Activated B cell treated with CpG ODN at 0.5 μM for 24 hours (primary cell): ENCODE results near the gene KRTAP5-11. TPM values are rescaled to one million over a fixed set of nuclear protein-coding genes. Genes with fewer than 3 reads are reported as not detected.
"Not testable (repeated sequence)": the region's sequence is repeated elsewhere in the genome, so short reads cannot be mapped to it uniquely, and the experiment has no call there.

Source experiments
- ATAC-seq: fragments of 200-7000 bp; cut with Tn5 transposase; one replicate; pipeline ENCODE4 v1.10.0; 2021; ENCODE audit warnings: low read depth, mild to moderate bottlenecking, moderate library complexity
- CTCF ChIA-PET: fragments of 350-600 bp; sonication (Branson Sonifier 250); formaldehyde crosslinking; loops from one replicate; lab custom pipeline; 2021; ENCODE audit warnings: antibody characterized with exemption; lab: Charles Lee
- POLR2A ChIA-PET: fragments of 350-600 bp; sonication (Branson Sonifier 250); formaldehyde crosslinking; loops from one replicate; lab custom pipeline; 2021; ENCODE audit warnings: antibody characterized with exemption; lab: Charles Lee
- DNase-seq: peaks from one replicate; pipeline ENCODE4 v3.0.0; 2022
- H3K27ac Mint-ChIP-seq: one replicate; pipeline ENCODE4 v1.8.0; 2020; ENCODE audit warnings: mixed read lengths
- H3K27me3 Mint-ChIP-seq: one replicate; pipeline ENCODE4 v1.8.0; 2021; ENCODE audit warnings: mixed read lengths
- H3K36me3 Mint-ChIP-seq: one replicate; pipeline ENCODE4 v1.8.0; 2021; ENCODE audit warnings: low read depth, mixed read lengths
- H3K4me1 Mint-ChIP-seq: one replicate; pipeline ENCODE4 v1.8.0; 2021; ENCODE audit warnings: mixed read lengths
- H3K4me3 Mint-ChIP-seq: one replicate; pipeline ENCODE4 v1.8.0; 2020; ENCODE audit warnings: mild to moderate bottlenecking, mixed read lengths
- H3K9me3 Mint-ChIP-seq: one replicate; pipeline ENCODE4 v1.8.0; 2020; ENCODE audit warnings: mixed read lengths
- intact Hi-C: fragments of 100-400 bp; cut with micrococcal nuclease; formaldehyde crosslinking; loops from one replicate; pipeline ENCODE4 v1.15.1; 2024
- total RNA-seq: library from RNA; stranded (reverse); gene quantifications from 2 replicates; pipeline ENCODE4 v1.2.3, GENCODE V29; 2022

KRTAP5-11 gene
- total RNA-seq, 1 donor from 2014 or later: not detected

DNA sequence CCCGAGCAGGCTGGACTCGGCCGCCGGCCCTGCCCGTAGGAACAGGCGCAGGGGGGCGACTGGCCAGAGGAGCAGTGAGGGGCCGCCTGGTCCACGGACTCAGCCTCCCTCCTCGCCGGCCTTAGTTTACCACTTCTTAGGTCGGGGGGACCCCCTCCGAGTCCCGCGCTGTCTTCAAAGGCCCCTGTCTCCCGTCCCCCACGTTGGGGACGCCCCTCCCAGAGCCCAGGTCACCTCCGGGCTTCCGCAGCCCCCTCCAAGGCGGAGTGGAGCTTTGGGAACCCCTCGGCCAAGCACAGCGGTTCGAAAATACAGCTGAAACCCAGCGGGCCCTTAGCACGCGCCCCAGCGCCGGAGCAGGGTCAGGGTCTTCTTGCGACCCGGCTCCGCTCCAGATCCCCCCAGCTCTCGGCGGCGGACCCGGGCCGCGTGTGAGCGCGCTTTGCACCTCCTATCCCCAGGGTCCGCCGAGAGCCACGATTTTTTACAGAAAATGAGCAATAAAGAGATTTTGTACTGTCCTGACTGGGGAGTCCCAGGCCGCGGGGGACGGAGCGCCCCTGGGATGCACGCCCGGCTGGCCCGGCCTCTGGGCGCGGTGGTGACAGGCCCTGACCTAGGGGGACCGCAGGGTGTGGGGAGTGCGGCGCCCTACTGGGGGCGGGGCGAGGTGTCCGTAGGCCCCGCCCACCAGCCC is 25.0 kb upstream of the KRTAP5-11 start:
- POLR2A ChIA-PET, H3K27ac Mint-ChIP-seq, ATAC-seq, DNase-seq, H3K36me3 Mint-ChIP-seq, intact Hi-C loops, H3K4me3 Mint-ChIP-seq, H3K4me1 Mint-ChIP-seq, CTCF ChIA-PET, H3K9me3 Mint-ChIP-seq: not testable (repeated sequence)
- H3K27me3 Mint-ChIP-seq: peaks cover 36% of the 10 kb centered on the region

DNA sequence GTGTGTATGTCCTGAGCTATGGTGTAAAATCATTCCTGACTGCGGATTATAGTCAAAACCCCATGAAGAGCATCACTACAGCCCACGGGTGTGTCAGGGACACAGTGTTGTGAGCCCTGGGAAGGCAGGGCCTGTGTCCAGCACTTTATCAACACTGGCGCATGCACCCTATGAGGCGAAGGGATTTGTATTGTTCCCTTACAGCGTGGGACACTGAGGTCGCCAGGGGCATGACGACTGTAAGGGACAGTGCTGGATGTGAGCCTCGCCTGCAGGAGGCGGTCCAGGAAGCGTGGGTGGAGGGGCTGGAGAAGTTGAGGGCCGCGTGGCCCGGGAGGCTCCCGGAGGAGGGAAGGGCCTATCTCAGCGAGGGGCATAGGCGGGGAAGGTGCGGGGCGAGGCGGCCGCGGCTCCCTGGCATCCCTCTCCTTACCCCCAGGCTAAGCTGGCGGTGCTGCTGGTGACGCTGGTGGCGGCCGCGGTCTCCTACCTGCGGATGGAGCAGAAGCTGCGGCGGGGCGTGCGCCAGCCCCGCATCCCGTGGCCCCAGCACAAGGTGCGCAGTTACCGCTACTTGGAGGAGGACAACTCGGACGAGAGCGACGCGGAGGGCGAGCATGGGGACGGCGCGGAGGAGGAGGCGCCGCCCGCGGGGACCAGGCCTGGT is 24.3 kb upstream of the KRTAP5-11 start:
- H3K4me1 Mint-ChIP-seq, DNase-seq, CTCF ChIA-PET, ATAC-seq, H3K4me3 Mint-ChIP-seq, POLR2A ChIA-PET, H3K9me3 Mint-ChIP-seq, H3K36me3 Mint-ChIP-seq, intact Hi-C loops, H3K27ac Mint-ChIP-seq: not testable (repeated sequence)
- peaks cover 40% of the 10 kb centered on the region for H3K27me3 Mint-ChIP-seq

DNA sequence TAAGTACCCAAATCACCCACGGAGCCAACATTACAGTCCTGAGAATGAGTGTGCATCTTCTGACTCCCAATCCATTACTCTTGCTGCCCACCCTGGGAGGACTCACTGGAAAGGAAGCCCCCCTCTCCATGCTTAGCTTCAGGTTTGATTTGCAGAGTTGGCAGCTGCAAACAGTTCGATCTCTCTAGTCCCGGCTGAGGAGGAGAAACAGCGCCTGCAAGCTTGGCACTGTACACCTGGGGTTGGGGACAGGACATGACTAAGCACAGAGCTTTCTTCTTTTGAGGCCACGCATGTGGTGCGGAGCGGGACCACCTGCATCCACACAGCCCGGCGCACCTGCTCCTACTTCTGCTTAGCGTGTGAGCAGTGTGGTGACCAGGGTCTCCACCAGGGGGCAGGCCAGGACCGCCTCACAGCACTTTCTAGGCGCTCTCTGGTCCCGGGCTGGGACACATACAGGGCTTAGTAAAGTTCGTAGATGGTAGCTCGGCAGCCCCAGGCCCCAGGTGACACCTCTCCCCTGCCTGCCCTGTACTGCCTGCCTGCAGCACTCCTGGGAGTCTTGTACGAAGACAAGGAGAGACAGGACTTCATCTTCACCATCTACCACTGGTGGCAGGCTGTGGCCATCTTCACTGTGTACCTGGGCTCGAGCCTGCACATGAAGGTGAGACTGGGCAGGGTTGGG is 22.3 kb upstream of the KRTAP5-11 start:
- CTCF ChIA-PET, H3K9me3 Mint-ChIP-seq, H3K27ac Mint-ChIP-seq, H3K36me3 Mint-ChIP-seq, H3K4me3 Mint-ChIP-seq, POLR2A ChIA-PET, ATAC-seq, intact Hi-C loops, H3K4me1 Mint-ChIP-seq, DNase-seq: not testable (repeated sequence)
- peaks cover 40% of the 10 kb centered on the region for H3K27me3 Mint-ChIP-seq

DNA sequence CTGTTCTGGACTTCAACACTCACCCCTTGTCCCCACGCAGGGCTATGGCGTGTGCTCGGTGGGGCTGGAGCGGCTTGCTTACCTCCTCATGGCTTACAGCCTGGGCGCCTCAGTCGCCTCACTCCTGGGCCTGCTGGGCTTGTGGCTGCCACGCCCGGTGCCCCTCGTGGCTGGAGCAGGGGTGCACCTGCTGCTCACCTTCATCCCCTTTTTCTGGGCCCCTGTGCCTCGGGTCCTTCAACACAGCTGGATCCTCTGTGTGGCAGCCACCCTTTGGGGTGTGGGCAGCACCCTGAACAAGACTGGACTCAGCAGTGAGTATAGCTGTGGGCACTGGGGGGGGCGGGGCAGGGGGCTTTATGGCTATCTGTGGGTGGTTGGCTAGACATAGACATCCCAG is 20.5 kb upstream of the KRTAP5-11 start:
- CTCF ChIA-PET, H3K4me1 Mint-ChIP-seq, DNase-seq, H3K36me3 Mint-ChIP-seq, H3K4me3 Mint-ChIP-seq, POLR2A ChIA-PET, H3K9me3 Mint-ChIP-seq, intact Hi-C loops, ATAC-seq, H3K27ac Mint-ChIP-seq: not testable (repeated sequence)
- H3K27me3 Mint-ChIP-seq: peaks cover 30% of the 10 kb centered on the region

DNA sequence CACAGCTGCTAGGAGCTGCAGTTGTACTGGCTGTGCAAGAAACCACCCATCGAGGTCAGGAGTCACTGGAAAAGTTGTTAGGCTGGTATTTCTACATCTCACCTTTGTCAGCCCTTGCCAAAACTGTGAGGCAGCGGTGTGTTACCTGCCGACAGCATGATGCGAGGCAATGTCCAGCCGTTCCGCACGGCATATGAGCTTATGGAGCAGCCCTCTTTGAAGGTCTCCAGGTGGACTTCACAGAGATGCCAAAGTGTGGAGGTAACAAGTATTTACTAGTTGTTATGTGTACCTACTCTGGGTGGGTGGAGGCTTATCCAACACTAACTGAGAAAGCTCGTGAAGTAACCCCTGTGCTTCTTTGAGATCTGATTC is 6.9 kb upstream of the KRTAP5-11 start:
- ATAC-seq, POLR2A ChIA-PET, H3K9me3 Mint-ChIP-seq, CTCF ChIA-PET, DNase-seq, H3K27ac Mint-ChIP-seq, H3K36me3 Mint-ChIP-seq, H3K4me3 Mint-ChIP-seq, H3K27me3 Mint-ChIP-seq, H3K4me1 Mint-ChIP-seq: not testable (repeated sequence)
- intact Hi-C loops: loop anchor here (5.0 kb wide), 1 partner anchor 298 kb away; no protein-coding TSS in a partner anchor

DNA sequence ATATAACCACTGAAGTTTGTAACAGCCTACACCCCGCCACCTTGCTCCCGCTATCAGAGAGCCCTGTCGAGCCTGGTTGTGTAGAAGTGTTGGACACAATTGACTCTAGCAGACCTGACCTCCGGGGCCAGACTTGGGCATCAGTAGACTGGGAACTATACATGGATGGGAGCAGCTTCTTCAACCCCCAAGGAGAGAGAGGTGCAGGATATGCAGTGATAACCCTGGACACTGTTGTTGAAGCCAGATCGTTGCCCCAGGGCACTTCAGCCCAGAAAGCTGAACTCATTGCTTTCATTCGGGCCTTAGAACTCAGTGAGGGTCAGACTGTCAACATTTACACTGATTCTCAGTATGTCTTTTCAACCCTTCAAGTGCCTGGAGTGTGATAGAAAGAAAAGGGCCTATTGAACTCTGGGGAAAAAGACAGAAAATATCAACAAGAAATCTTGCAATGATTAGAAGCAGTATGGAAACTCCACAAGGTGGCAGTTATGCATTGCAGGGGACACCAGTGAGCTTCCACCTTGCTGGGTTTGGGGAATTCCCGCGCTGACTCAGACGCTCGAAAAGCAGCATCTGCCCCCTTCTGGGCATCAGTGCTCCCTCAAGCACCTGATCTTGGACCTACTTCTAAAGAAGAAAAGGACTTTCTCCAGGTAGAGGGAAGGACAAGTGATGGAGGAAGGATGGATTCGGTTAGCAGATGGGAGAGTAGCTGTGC is 6.3 kb upstream of the KRTAP5-11 start:
- H3K36me3 Mint-ChIP-seq, H3K9me3 Mint-ChIP-seq, CTCF ChIA-PET, DNase-seq, H3K27me3 Mint-ChIP-seq, H3K4me1 Mint-ChIP-seq, H3K4me3 Mint-ChIP-seq, H3K27ac Mint-ChIP-seq, ATAC-seq, POLR2A ChIA-PET: not testable (repeated sequence)
- intact Hi-C loops: loop anchor here (5.0 kb wide), 1 partner anchor 298 kb away; no protein-coding TSS in a partner anchor

DNA sequence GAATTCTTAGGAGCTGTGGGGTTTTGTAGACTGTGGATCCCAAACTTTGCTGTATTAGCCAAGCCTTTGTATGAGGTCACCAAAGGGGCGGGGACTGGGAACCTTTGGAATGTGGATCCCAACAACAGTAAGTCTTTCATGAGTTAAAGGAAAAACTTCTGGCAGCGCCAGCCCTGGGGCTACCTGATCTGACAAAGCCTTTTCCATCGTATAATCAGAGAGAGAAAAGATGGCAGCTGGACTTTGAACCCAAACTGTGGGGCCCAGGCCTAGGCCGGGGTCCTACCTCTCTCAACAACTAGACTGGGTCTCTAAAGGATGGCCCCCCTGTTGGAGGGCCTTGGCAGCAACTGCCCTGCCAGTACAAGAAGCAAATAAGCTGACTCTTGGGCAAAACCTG is 5.6 kb upstream of the KRTAP5-11 start:
- H3K4me3 Mint-ChIP-seq, ATAC-seq, H3K36me3 Mint-ChIP-seq, H3K9me3 Mint-ChIP-seq, CTCF ChIA-PET, H3K4me1 Mint-ChIP-seq, POLR2A ChIA-PET, H3K27ac Mint-ChIP-seq, DNase-seq, H3K27me3 Mint-ChIP-seq: not testable (repeated sequence)
- intact Hi-C loops: loop anchor here (5.0 kb wide), 1 partner anchor 299 kb away; no protein-coding TSS in a partner anchor

DNA sequence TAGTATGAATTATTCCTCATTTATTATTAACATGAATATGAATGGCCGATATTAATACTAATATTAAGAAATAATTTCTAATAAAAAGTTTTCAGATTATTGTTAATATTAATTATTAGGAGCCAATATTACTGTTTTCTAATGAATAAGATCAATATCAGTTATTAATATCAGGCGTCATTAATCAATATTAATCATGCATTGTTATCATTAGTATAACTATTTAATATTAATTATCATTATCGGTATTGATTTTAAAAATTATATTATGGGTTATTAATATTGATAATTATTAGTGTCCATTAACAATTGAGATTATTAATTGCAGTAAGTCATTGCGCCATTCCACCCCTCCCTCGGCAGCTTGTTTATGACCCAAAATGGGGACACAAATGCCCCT is 3.0 kb upstream of the KRTAP5-11 start:
- H3K4me3 Mint-ChIP-seq, ATAC-seq, H3K4me1 Mint-ChIP-seq, H3K9me3 Mint-ChIP-seq, H3K36me3 Mint-ChIP-seq, DNase-seq, H3K27ac Mint-ChIP-seq, CTCF ChIA-PET, POLR2A ChIA-PET: not testable (repeated sequence)
- intact Hi-C loops: loop anchor here (5.0 kb wide), 1 partner anchor 302 kb away; no protein-coding TSS in a partner anchor
- H3K27me3 Mint-ChIP-seq: peaks cover 10% of the 10 kb centered on the region

DNA sequence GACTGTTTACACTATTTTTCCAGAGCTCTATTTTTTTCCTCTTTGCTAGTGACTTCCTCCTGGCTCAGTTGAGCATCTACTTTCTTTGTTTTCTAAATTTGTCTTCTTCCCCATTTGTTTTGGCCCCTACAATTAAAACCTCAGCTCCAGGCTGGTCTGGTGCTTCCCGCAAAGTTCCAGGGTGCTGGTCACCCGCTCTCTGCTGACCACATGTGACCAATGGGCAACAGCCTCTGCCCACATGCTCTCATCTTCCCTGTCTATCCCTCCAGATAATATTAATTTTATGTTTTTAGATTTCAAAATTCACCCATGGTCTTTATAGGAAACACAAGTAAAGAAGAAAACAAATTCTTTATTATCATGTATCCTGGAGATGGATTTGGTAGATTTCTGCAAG is 294 bp upstream of the KRTAP5-11 start:
- POLR2A ChIA-PET, DNase-seq, H3K36me3 Mint-ChIP-seq, ATAC-seq, H3K4me3 Mint-ChIP-seq, intact Hi-C loops, CTCF ChIA-PET, H3K4me1 Mint-ChIP-seq, H3K27ac Mint-ChIP-seq, H3K9me3 Mint-ChIP-seq: not testable (repeated sequence)
- H3K27me3 Mint-ChIP-seq: peaks cover 16% of the 10 kb centered on the region
